Stomach smooth muscle (tissue), 2 donors: Measurements from ENCODE around the gene HADH.

ENCODE experiments used
- H3K27ac ChIP-seq: one replicate; pipeline ENCODE4 v1.7.0; 2013; ENCODE audit warnings: mild to moderate bottlenecking, low read length, inconsistent platforms
- H3K27me3 ChIP-seq, 2 donors: one replicate each; pipeline ENCODE4 v1.7.0; 2013; ENCODE audit warnings: low read length in 2 of 2; ENCODE audit not compliant: insufficient read depth in 2 of 2, control insufficient read depth in 1 of 2
- H3K36me3 ChIP-seq, 2 donors: one replicate each; pipeline ENCODE4 v1.7.0; 2013; ENCODE audit warnings: low read length in 2 of 2; ENCODE audit not compliant: control insufficient read depth in 2 of 2, insufficient read depth in 2 of 2
- H3K4me1 ChIP-seq: one replicate; pipeline ENCODE4 v1.7.0; 2013; ENCODE audit warnings: low read length; ENCODE audit not compliant: control insufficient read depth, insufficient read depth
- H3K4me3 ChIP-seq, 2 donors: one replicate each; pipeline ENCODE4 v1.7.0; 2013; ENCODE audit warnings: low read length in 2 of 2
- H3K9ac ChIP-seq, 2 donors: one replicate each; pipeline ENCODE4 v1.7.0; 2013; ENCODE audit warnings: low read length in 2 of 2, mild to moderate bottlenecking in 1 of 2
- H3K9me3 ChIP-seq, 2 donors: one replicate each; pipeline ENCODE4 v1.7.0; 2013; ENCODE audit warnings: low read length in 2 of 2; ENCODE audit not compliant: control insufficient read depth in 2 of 2
- donor health status: healthy.
- donor health status: Pancreatic carcinoma.

HADH gene

GRCh38 chr4:107974523-107974922 lies 15.2 kb upstream of the HADH start:
- Histone ChIP-seq H3K9ac (no peak overlapping the region), H3K4me3 (no peak overlapping the region), H3K27me3 (no peaks in the 10 kb centered on the region), H3K4me1 (no peaks in the 10 kb centered on the region), H3K36me3 (no peaks in the 10 kb centered on the region), H3K27ac (no peak overlapping the region), H3K9me3 (no peaks in the 10 kb centered on the region)

GRCh38 chr4:107977482-107977881 lies 12.2 kb upstream of the HADH start:
- no peaks in the 10 kb centered on the region for H3K27me3 ChIP-seq
- no peaks in the 10 kb centered on the region for H3K9me3 ChIP-seq
- H3K27ac ChIP-seq = no peak overlapping the region
- no peaks in the 10 kb centered on the region for H3K36me3 ChIP-seq
- no peaks in the 10 kb centered on the region for H3K4me1 ChIP-seq
- no peak overlapping the region for H3K9ac ChIP-seq
- H3K4me3 ChIP-seq = no peak overlapping the region

DNA sequence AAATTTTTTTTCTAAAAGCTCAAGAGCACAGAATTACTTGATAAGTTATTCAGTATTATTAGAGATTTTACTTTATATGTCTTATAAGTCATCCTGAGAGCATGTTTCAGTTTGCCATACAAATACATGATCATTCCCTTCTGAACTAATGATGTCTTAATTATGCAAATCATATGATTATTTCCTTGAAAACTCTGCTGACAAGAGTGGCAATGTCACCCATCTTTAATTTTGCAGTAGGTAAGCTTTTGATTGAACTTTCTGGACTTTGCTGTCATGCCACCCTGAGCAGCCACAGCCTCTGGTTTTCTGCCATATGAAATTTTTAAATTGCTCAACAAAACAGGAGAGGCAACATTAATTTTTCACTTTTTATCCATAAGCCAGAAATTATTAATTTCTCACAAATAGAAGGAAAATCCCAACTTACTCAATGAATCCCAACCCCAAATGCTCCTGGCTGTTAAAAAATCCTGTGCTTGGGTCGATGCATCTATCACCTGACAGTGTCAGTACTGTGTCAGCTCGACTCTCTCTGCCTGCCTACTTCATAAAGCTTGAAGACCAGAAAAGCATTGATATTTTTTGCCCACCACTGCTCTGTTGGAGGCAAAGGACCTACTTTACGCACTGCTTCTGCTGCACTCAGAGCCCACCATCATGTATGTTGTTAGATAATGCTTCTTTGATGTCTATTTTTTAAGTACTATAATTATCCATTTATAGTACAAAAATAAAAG lies 11.6 kb upstream of the HADH start:
- no peaks in the 10 kb centered on the region for H3K27me3 ChIP-seq
- no peaks in the 10 kb centered on the region for H3K9me3 ChIP-seq
- no peaks in the 10 kb centered on the region for H3K4me1 ChIP-seq
- no peak overlapping the region for H3K9ac ChIP-seq
- no peak overlapping the region for H3K27ac ChIP-seq
- H3K4me3 ChIP-seq = no peak overlapping the region
- H3K36me3 ChIP-seq = no peaks in the 10 kb centered on the region

DNA sequence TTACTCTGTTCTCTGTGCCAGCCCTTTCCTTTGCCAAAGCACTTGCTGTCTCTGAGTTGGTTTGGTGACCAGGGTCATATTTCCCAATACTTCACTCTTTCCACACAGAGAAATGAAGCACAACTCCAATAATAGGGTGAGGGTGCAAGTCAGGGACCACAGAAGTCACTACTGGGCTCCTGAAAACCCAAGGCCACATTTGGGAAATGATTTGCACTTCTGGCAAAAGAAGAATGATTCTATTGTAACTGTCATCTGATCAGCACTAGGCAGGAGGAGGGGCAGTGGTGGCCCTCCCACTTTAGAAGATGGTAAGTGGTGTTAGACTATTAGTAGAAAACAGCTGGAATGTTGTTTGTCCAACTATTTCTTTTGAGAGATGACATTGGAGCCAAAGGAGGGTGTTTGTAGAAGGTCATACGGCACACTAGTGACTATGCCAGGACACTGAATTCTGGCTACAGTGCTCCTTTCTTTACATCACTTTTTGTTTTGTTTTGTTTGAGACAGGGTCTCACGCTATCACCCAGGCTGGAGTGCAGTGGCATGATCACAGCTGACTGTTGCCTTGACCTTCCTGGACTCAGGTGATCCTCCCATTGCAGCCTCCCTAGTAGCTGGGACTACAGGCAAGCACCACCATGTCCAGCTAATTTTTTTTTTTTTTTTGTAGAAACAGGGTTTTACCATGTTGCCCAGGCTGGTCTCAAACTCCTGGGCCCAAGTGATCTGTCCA lies 10.8 kb upstream of the HADH start:
- Histone ChIP-seq H3K27me3 (no peaks in the 10 kb centered on the region), H3K36me3 (no peaks in the 10 kb centered on the region), H3K4me1 (no peaks in the 10 kb centered on the region), H3K27ac (no peak overlapping the region), H3K9me3 (no peaks in the 10 kb centered on the region), H3K4me3 (no peak overlapping the region), H3K9ac (no peak overlapping the region)

DNA sequence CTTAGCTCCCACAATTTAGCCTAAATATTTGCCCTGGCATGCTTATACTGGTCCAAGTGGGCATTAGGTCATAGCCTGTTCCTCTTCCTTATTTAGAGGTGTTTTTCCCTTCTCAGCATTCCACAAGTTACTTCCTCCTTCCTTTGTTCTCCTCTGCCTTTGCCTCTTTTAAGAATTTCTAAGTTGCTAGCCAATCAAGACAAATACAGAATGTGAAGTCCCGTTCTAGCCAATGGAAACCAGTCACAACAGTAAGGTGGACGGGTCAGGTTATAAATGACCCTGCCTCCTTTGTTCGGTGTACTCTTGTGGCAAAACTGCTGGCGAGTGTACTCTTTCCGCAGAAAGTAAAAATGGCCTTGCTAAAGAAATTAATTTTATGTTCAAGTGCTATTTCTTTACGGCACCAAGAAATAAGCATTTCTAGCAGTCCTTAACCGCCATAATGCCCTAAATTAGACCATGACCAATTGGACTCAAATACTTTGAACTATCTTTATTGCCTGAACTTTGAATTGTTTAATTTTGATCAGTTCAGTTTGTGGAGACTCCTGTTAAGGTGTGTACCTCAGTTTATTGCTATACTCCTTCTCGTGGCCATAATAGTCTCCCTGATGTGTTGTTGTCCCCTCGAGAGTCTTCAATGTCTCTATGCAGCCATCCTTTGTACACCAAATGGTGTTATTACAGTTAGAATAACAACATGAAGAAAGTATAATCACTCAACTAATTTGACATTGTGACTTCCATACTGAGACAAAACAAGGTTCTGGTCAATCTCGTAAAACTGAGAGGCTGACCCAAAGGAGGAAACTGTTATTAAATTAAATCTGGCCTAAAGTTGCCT lies 1.6 kb upstream of the HADH start:
- H3K4me1 ChIP-seq = peaks cover 20% of the 10 kb centered on the region
- H3K27ac ChIP-seq = peak overlapping the region; percentile 81
- no peaks in the 10 kb centered on the region for H3K36me3 ChIP-seq
- no peak overlapping the region for H3K9ac ChIP-seq
- peak overlapping the region in 1 of 2 donors; percentile 92 for H3K4me3 ChIP-seq
- no peaks in the 10 kb centered on the region for H3K27me3 ChIP-seq
- no peaks in the 10 kb centered on the region for H3K9me3 ChIP-seq

GRCh38 chr4:107988763-107989035 lies 990 bp upstream of the HADH start:
- H3K4me1 ChIP-seq = peaks cover 20% of the 10 kb centered on the region
- no peaks in the 10 kb centered on the region for H3K27me3 ChIP-seq
- no peaks in the 10 kb centered on the region for H3K36me3 ChIP-seq
- H3K4me3 ChIP-seq = peak overlapping the region in 1 of 2 donors; percentile 92
- H3K27ac ChIP-seq = peak overlapping the region; percentile 81
- no peaks in the 10 kb centered on the region for H3K9me3 ChIP-seq
- H3K9ac ChIP-seq = peak overlapping the region in 1 of 2 donors; percentile 81

GRCh38 chr4:107989162-107989536 lies 540 bp upstream of the HADH start:
- H3K9ac ChIP-seq = peak overlapping the region; percentile 66 to 81
- H3K36me3 ChIP-seq = no peaks in the 10 kb centered on the region
- H3K27me3 ChIP-seq = no peaks in the 10 kb centered on the region
- no peaks in the 10 kb centered on the region for H3K9me3 ChIP-seq
- peak overlapping the region; percentile 70 to 92 for H3K4me3 ChIP-seq
- peak overlapping the region; percentile 81 for H3K27ac ChIP-seq
- H3K4me1 ChIP-seq = peaks cover 22% of the 10 kb centered on the region

- Histone ChIP-seq H3K9me3 (no peaks in the 10 kb centered on the region), H3K4me1 (peaks cover 36% of the 10 kb centered on the region), H3K27me3 (no peaks in the 10 kb centered on the region), H3K36me3 (no peaks in the 10 kb centered on the region), H3K27ac (no peak overlapping the region), H3K9ac (peak overlapping the region in 1 of 2 donors; percentile 81), H3K4me3 (peak overlapping the region; percentile 6 to 92)
These were observed 2.4 kb downstream of the HADH start for GRCh38 chr4:107991945-107992630.

DNA sequence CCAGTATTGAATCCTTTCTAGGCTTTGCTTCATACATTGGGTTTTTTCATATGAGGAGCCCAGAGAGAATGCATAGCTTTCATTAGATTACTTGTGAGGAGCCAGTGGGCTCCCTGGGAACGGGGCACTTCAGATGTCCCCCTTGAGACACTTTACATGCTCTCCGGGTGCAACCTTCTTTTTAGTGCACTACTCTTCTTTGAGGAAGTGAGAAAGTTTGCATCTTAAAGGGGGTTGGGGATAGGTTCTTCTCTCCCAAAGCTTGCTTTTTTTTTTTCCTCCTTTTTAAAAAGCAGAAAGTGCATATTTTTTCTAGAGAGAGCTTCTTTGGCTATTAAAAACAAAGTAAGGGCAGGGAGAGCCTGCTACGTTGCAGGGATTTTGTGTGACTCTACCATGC lies 4.3 kb downstream of the HADH start:
- Histone ChIP-seq H3K9me3 (no peaks in the 10 kb centered on the region), H3K27me3 (no peaks in the 10 kb centered on the region), H3K4me3 (peak overlapping the region in 1 of 2 donors; percentile 41), H3K36me3 (no peaks in the 10 kb centered on the region), H3K4me1 (peaks cover 41% of the 10 kb centered on the region), H3K27ac (peak overlapping the region; percentile 18), H3K9ac (no peak overlapping the region)

GRCh38 chr4:107994894-107995293 lies 5.2 kb downstream of the HADH start:
- Histone ChIP-seq H3K9ac (no peak overlapping the region), H3K4me3 (peak overlapping the region in 1 of 2 donors; percentile 41), H3K9me3 (no peaks in the 10 kb centered on the region), H3K36me3 (no peaks in the 10 kb centered on the region), H3K27me3 (no peaks in the 10 kb centered on the region), H3K4me1 (peaks cover 41% of the 10 kb centered on the region), H3K27ac (peak overlapping the region; percentile 18)
